RPMI7951 (cell line): ENCODE data around the gene APCDD1L. TPM values are rescaled to one million over a fixed set of nuclear protein-coding genes. Genes with fewer than 3 reads are reported as not detected.
"Not testable (repeated sequence)": the region's sequence is repeated elsewhere in the genome, so short reads cannot be mapped to it uniquely, and the experiment has no call there.

Experiments used
- DNase-seq: peaks from one replicate; pipeline ENCODE4 v3.0.0-alpha.2; 2012; ENCODE audit warnings: low read depth
- total RNA-seq: library from RNA; depleted of rRNA; stranded (reverse); fragments of >200 nt; shearing (Covaris generic); gene quantifications from 2 replicates; pipeline ENCODE4 v1.2.3, GENCODE V29; 2014; rRNA removed

The APCDD1L gene
- total RNA-seq, 1 experiment from 2014 or later: 122 TPM

GRCh38 chr20:58418949-58419748 is 96.0 kb downstream of the APCDD1L start:
- no peak for DNase-seq

- no peak for DNase-seq
Measured at GRCh38 chr20:58417438-58417837, 97.8 kb downstream of the APCDD1L start.

- DNase-seq: no peak
Measured at GRCh38 chr20:58416835-58417234, 98.4 kb downstream of the APCDD1L start.

- DNase-seq: no peak
Measured at GRCh38 chr20:58416057-58416456, 99.1 kb downstream of the APCDD1L start.

- not testable (repeated sequence) for DNase-seq
Measured at GRCh38 chr20:58414786-58415185, 100.4 kb downstream of the APCDD1L start.

- DNase-seq: not testable (repeated sequence)
Measured at GRCh38 chr20:58414216-58414615, 101.0 kb downstream of the APCDD1L start.

Other genes starting within 250 kb of the APCDD1L start
- 26.8 and 27.3 TPM in 2 replicates for gene RAB22A, start 205.7 kb downstream of the APCDD1L start, total RNA-seq
- gene VAPB, start 126.2 kb downstream of the APCDD1L start, total RNA-seq: 17.7 and 18.0 TPM in 2 replicates
- 12.5 and 17.6 TPM in 2 replicates for gene STX16, start 135.9 kb upstream of the APCDD1L start, total RNA-seq
- 11.2 and 13.8 TPM in 2 replicates for gene NPEPL1, start 177.4 kb upstream of the APCDD1L start, total RNA-seq